Measurements from ENCODE around the gene CNST.

Gene CNST

GRCh38 chr1:246566128-246566812, at the start of gene CNST, which contains the start of gene TFB2M:
CNST (plus strand) TSS chr1:246566456; CDS start chr1:246591563, 25,107 bp downstream.
TFB2M (minus strand) TSS chr1:246566261; CDS start chr1:246566138, 123 bp downstream.
- DNase-seq = peak; percentile 81 to 96 (median 89)

- no peak for DNase-seq
Observed at GRCh38 chr1:246517391-246517790, 48.9 kb upstream of the CNST start.

- no peak for DNase-seq
Observed at GRCh38 chr1:246518456-246519205, 47.6 kb upstream of the CNST start.

GRCh38 chr1:246519514-246519913, 46.7 kb upstream of the CNST start:
- DNase-seq = no peak

- DNase-seq = no peak
Observed at GRCh38 chr1:246526380-246526779, 39.9 kb upstream of the CNST start.

GRCh38 chr1:246526915-246527314, 39.3 kb upstream of the CNST start:
- no peak for DNase-seq

- DNase-seq = no peak
Observed at GRCh38 chr1:246527402-246528088, 38.7 kb upstream of the CNST start.

GRCh38 chr1:246528933-246529731, 37.1 kb upstream of the CNST start:
- DNase-seq = no peak

GRCh38 chr1:246530482-246530881, 35.8 kb upstream of the CNST start:
- DNase-seq = no peak

GRCh38 chr1:246532519-246532918, 33.7 kb upstream of the CNST start:
- DNase-seq = no peak

GRCh38 chr1:246533371-246533905, 32.8 kb upstream of the CNST start:
- DNase-seq = no peak

GRCh38 chr1:246534114-246534513, 32.1 kb upstream of the CNST start:
- no peak for DNase-seq

GRCh38 chr1:246537441-246537840, 28.8 kb upstream of the CNST start:
- DNase-seq = no peak

GRCh38 chr1:246537887-246538286, 28.4 kb upstream of the CNST start:
- no peak for DNase-seq

- DNase-seq = no peak
Observed at GRCh38 chr1:246540738-246541491, 25.3 kb upstream of the CNST start.

- DNase-seq = no peak
Observed at GRCh38 chr1:246544001-246544400, 22.3 kb upstream of the CNST start.

GRCh38 chr1:246549665-246550064, 16.6 kb upstream of the CNST start:
- no peak for DNase-seq

GRCh38 chr1:246550402-246550801, 15.9 kb upstream of the CNST start:
- no peak for DNase-seq

- DNase-seq = no peak
Observed at GRCh38 chr1:246552110-246552509, 14.1 kb upstream of the CNST start.

GRCh38 chr1:246554201-246554600, 12.1 kb upstream of the CNST start:
- no peak for DNase-seq

- DNase-seq = no peak
Observed at GRCh38 chr1:246558041-246558440, 8.2 kb upstream of the CNST start.

- no peak for DNase-seq
Observed at GRCh38 chr1:246559310-246559709, 6.9 kb upstream of the CNST start.

Data from stimulated activated naive CD4-positive, alpha-beta T cell (primary cell).